Coronary artery (tissue), 2 donors: ENCODE data around the gene BACH2.
"Not testable (repeated sequence)": the region's sequence is repeated elsewhere in the genome, so short reads cannot be mapped to it uniquely, and the experiment has no call there.

ENCODE experiments used
- DNase-seq: peaks from one replicate; pipeline ENCODE4 v3.0.0-alpha.2; 2017; ENCODE audit warnings: low spot score
- H3K27ac ChIP-seq, 2 donors: fragments of 200-600 bp; sonication (generic); one replicate each; pipeline ENCODE4 v1.5.1; 2016 to 2019
- H3K4me3 ChIP-seq: fragments of 200-600 bp; sonication (generic); 2 replicates; pipeline ENCODE4 v1.5.1; 2016; ENCODE audit warnings: mild to moderate bottlenecking, moderate library complexity
- TF ChIP-seq, protein P1 (sequence below): fragments of 200-600 bp; sonication (generic); IDR thresholded peaks from one replicate; pipeline ENCODE4 v1.5.1; 2019; ENCODE audit warnings: antibody characterized with exemption

The BACH2 gene

DNA sequence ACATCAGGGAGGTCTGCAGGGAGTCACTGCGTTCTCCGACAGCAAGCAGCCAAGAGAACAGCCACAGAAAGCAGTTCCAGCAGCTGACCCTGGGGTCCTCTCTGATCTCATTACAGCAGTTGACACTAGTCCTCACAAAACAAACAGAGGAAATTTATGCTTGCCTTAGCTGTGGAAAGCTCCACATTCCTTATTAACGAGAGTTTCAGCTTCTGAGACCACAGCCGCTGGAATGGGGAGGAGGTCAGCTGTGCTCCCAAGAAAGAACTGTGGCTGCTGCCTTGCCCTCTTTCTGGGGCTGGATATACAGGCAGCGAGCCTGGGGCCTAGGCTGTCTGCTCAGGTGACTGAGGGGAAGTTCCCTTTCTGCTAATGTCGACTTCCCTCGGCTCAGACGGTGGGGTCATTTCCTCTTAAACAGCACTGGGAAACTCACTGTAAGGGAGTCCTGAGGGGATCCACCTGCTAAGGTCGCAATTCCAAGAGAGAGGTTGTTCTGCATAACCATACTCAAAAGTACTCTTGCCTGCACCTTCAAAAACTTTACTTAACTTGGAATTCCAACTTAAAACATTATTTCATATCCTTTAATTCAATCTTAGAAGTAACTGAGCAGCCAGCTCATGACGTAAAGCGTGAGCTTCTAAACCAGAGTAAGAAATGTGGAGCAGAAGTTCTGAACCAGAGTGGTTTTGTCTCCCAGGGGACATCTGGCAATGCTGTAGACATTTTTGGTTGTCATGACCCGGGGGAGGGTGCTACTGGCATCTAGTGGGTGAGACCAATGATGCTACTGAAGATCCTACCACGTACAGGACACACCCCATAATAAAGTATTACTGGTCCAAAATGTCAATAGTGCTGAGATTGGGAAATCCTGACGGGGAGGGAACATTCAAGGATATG is 80.3 kb downstream of the BACH2 start:
- DNase-seq: no peak
- TF ChIP-seq, protein P1, sequence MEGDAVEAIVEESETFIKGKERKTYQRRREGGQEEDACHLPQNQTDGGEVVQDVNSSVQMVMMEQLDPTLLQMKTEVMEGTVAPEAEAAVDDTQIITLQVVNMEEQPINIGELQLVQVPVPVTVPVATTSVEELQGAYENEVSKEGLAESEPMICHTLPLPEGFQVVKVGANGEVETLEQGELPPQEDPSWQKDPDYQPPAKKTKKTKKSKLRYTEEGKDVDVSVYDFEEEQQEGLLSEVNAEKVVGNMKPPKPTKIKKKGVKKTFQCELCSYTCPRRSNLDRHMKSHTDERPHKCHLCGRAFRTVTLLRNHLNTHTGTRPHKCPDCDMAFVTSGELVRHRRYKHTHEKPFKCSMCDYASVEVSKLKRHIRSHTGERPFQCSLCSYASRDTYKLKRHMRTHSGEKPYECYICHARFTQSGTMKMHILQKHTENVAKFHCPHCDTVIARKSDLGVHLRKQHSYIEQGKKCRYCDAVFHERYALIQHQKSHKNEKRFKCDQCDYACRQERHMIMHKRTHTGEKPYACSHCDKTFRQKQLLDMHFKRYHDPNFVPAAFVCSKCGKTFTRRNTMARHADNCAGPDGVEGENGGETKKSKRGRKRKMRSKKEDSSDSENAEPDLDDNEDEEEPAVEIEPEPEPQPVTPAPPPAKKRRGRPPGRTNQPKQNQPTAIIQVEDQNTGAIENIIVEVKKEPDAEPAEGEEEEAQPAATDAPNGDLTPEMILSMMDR: no peak
- no peak overlapping the region for H3K4me3 ChIP-seq
- no peak overlapping the region for H3K27ac ChIP-seq

DNA sequence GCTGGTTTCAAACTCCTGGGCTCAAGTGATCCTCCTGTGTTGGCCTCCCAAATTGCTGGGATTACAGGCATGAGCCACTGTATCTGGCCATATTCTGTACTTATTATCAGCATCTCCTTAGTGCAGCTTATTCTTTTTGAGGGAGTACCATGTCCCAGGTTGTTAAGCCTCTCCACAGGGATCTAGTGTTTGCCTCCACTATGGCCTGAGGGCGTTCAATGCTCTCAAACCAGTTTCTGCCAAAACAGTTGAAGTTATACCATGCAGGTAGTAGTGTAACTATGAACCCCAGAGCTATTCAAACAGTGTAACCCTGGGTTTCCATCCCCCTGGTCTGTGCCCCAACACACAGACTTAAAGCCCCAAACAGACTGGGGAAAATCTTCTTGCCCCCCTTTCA is 81.7 kb downstream of the BACH2 start:
- no peak overlapping the region for H3K4me3 ChIP-seq
- TF ChIP-seq, protein P1: no peak
- H3K27ac ChIP-seq: no peak overlapping the region
- no peak for DNase-seq

DNA sequence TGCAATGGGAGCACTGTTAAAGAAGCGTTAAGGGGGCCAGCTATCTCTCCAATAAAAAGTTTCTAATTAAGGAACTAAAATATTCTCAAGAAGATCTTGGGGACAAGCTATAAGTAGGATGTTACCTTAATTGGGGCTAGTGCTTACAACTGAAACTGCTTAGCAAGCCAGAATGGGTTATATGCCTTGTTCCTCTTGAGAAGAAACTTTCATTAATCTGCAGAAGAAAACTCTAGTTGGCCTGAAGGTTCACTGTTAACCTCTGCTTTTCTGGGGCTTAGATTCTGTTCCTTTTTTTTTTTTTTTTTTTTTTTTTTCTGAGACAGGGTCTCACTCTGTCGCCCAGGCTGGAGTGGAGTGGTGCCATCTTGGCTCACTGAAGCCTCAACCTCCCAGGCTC is 82.2 kb downstream of the BACH2 start:
- TF ChIP-seq, protein P1: no peak
- DNase-seq: no peak

DNA sequence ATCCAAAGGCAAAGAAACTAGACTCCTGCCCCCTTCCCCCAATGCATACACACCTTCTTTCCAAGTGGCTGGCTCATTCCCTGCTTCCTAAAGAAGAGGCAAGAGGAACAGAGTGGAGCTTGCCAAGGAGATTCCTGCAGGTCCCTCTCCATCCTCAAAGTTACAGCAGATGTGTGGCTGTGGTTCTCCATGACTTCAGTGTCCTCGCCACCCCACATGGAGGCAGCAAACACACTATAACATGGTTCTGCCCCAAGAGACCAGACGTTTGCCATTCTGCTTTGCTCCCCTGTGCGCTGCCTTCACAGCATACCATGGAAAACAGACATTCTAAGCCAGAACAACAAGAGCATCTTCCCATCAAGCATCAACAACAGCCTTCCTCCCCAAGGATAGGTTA is 84.4 kb downstream of the BACH2 start:
- DNase-seq: no peak
- no peak overlapping the region for H3K27ac ChIP-seq
- TF ChIP-seq, protein P1: no peak
- H3K4me3 ChIP-seq: no peak overlapping the region

More for the DNA sequence above, 82.2 kb downstream of the BACH2 start:
- Histone ChIP-seq H3K27ac (no peak overlapping the region), H3K4me3 (no peak overlapping the region)

DNA sequence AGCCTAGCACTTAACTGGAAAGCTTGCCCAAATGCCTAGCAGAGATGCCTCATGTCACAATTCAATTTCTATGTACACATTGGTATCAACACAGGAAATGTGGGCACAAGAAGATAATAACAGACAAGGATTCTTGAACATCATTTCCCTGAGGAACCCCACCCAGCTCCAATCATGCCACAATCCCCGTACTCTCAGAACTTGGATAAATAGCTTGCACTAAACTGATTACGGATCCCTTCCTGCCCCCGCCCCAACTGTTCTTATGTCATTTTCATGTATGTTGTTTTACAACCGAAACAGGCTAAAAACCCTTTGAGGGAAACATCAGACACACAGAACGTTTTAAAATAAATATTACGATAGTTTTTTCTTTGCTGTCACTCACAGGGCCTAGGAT is 87.1 kb downstream of the BACH2 start:
- TF ChIP-seq, protein P1: no peak
- H3K27ac ChIP-seq: no peak overlapping the region
- no peak for DNase-seq
- H3K4me3 ChIP-seq: no peak overlapping the region

DNA sequence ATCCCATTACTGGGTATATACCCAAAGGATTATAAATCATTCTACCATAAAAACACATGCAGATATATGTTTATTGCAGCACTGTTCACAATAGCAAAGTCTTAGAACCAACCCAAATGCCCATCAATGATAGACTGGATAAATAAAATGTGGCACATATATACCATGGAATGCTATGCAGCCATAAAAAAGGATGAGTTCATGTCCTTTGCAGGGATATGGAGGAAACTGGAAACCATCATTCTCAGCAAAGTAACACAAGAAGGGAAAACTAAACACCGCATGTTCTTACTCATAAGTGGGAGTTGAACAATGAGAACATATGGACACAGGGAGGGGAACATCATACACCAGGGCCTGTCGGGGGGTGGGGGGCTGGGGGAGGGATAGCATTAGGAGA is 88.0 kb downstream of the BACH2 start:
- not testable (repeated sequence) for H3K27ac ChIP-seq, H3K4me3 ChIP-seq, DNase-seq

DNA sequence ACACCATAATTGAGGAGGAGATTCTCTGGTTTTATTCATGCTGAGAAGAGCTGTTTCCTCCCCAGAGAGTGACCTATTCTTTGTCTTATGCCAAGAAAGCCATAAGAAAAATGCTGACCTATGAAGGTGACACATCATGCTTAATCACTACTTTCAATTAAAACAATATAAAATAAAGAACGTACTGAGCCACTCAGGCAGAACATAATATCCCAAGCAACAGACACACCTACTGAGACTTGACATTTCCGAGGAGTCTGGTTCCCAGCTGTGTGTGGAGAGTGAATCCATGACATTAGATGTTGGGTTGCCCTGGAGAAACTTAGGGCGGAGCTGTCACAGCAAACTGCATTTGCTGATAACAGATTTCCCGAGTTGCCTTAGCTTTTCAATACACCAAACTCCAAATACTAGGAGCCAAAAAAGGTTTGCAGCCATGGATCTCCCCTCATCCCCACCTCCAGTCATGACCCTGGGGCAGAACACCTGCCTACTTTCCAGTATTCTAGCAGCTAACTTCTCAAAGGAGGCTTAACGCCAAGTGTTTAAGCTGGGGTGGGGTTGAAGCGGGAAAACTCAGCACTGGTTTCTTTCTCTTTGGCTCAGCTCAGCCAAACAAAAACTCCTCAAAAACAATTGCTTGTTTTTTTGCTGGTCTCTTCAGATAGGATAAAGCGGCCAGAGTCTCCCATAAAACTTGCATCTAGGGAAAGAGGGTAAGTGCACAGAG is 92.2 kb downstream of the BACH2 start:
- TF ChIP-seq, protein P1: no peak
- Histone ChIP-seq H3K27ac (no peak overlapping the region), H3K4me3 (no peak overlapping the region)
- DNase-seq: no peak
